HepG2 (cell line): ENCODE measurements around the gene NFX1. TPM values are rescaled to one million over a fixed set of nuclear protein-coding genes. Genes with fewer than 3 reads are reported as not detected.
A peak's percentile ranks its signal among the peaks of the same experiment; 100 is the strongest.

Experiments used
- ARHGAP35 ChIP-seq: sonication (generic); formaldehyde crosslinking; IDR thresholded peaks from 2 replicates; pipeline ENCODE4 v1.9.0; 2022; ENCODE audit warnings: mild to moderate bottlenecking, inconsistent platforms, moderate library complexity, missing genetic modification reagents, borderline replicate concordance
- HNRNPH1 ChIP-seq: fragments of 200-400 bp; formaldehyde crosslinking; optimal IDR thresholded peaks from 2 replicates; pipeline ENCODE3; 2017; ENCODE audit warnings: mild to moderate bottlenecking, low read depth, low read length
- JARID2 ChIP-seq: sonication (generic); formaldehyde crosslinking; IDR thresholded peaks from 2 replicates; pipeline ENCODE4 v1.8.1; 2023; ENCODE audit warnings: missing genetic modification reagents, inconsistent platforms; ENCODE audit not compliant: insufficient replicate concordance
- JUN ChIP-seq: sonication (generic); formaldehyde crosslinking; IDR thresholded peaks from 2 replicates; pipeline ENCODE4 v1.4.0; 2020; ENCODE audit warnings: mild to moderate bottlenecking, missing genetic modification reagents
- MED1 ChIP-seq: sonication (generic); formaldehyde crosslinking; IDR thresholded peaks from 2 replicates; pipeline ENCODE4 v1.4.0; 2020; ENCODE audit warnings: missing genetic modification reagents
- MLXIP ChIP-seq: sonication (generic); formaldehyde crosslinking; IDR thresholded peaks from 2 replicates; pipeline ENCODE4 v1.9.0; 2021; ENCODE audit warnings: missing genetic modification reagents, borderline replicate concordance
- NCOA1 ChIP-seq: sonication (generic); formaldehyde crosslinking; IDR thresholded peaks from 2 replicates; pipeline ENCODE4 v1.9.0; 2021; ENCODE audit warnings: missing genetic modification reagents
- ZNF136 ChIP-seq: sonication (generic); formaldehyde crosslinking; IDR thresholded peaks from 2 replicates; pipeline ENCODE4 v1.8.1; 2022; ENCODE audit warnings: low read depth, mild to moderate bottlenecking, moderate library complexity, missing genetic modification reagents
- ZNF205 ChIP-seq: IDR thresholded peaks from 2 replicates; pipeline ENCODE4 v1.6.1; 2018; ENCODE audit warnings: missing biosample characterization, missing genetic modification reagents
- ZNF383 ChIP-seq: sonication (generic); formaldehyde crosslinking; IDR thresholded peaks from 2 replicates; pipeline ENCODE4 v1.4.0; 2020; ENCODE audit warnings: missing genetic modification reagents, mild to moderate bottlenecking, borderline replicate concordance
- ZNF44 ChIP-seq: sonication (generic); formaldehyde crosslinking; IDR thresholded peaks from 2 replicates; pipeline ENCODE4 v1.5.1; 2020; ENCODE audit warnings: mild to moderate bottlenecking, missing genetic modification reagents
- polyA plus RNA-seq, 8 experiments: library from polyadenylated mRNA; depleted of rRNA in 3 of 8; stranded (reverse) in 7 of 8; unstranded in 1 of 8; fragments of >200 nt; fragmentation: Illumina TruSeq in 4 of 8; extraction: Trizol in 4 of 8; gene quantifications; 2 replicates each; pipeline versions ENCODE4 v1.2.1 to v1.2.3, GENCODE V29; 2011 to 2016; ENCODE audit warnings: low read depth in 4 of 8, missing spikeins in 1 of 8, mixed read lengths in 1 of 8; ENCODE audit not compliant: insufficient read depth in 1 of 8
- total RNA-seq, 5 experiments: library from RNA; depleted of rRNA; stranded (reverse); fragments of >200 nt; fragmentation: Illumina TruSeq; extraction: Trizol; gene quantifications; 2 replicates each; pipeline ENCODE4 v1.2.3, GENCODE V29; 2016; ENCODE audit warnings: low read depth in 1 of 5
- TF ChIP-seq, protein P1 (sequence below): sonication (generic); formaldehyde crosslinking; IDR thresholded peaks from 2 replicates; pipeline ENCODE4 v1.4.0; 2020; ENCODE audit warnings: missing genetic modification reagents
- TF ChIP-seq, protein P2 (sequence below): sonication (generic); formaldehyde crosslinking; IDR thresholded peaks from 2 replicates; pipeline ENCODE4 v1.4.0; 2020; ENCODE audit warnings: missing genetic modification reagents
- TF ChIP-seq, protein P3 (sequence below): sonication (generic); formaldehyde crosslinking; IDR thresholded peaks from 2 replicates; pipeline ENCODE4 v1.9.0; 2022; ENCODE audit warnings: low read depth, missing genetic modification reagents
- TF ChIP-seq, protein P4 (sequence below): sonication (generic); formaldehyde crosslinking; IDR thresholded peaks from 2 replicates; pipeline ENCODE4 v1.4.0; 2020; ENCODE audit warnings: mild to moderate bottlenecking, missing genetic modification reagents
- TF ChIP-seq, protein P5 (sequence below): IDR thresholded peaks from 2 replicates; pipeline ENCODE4 v1.6.1; 2016; ENCODE audit warnings: mild to moderate bottlenecking, missing biosample characterization, missing genetic modification reagents

NFX1 gene
- total and polyA plus RNA-seq, 2 of the 13 experiments (the other 11 are each of a cell fraction or from before 2014, with no cell fraction given), result 23.9 to 27.5 TPM

DNA sequence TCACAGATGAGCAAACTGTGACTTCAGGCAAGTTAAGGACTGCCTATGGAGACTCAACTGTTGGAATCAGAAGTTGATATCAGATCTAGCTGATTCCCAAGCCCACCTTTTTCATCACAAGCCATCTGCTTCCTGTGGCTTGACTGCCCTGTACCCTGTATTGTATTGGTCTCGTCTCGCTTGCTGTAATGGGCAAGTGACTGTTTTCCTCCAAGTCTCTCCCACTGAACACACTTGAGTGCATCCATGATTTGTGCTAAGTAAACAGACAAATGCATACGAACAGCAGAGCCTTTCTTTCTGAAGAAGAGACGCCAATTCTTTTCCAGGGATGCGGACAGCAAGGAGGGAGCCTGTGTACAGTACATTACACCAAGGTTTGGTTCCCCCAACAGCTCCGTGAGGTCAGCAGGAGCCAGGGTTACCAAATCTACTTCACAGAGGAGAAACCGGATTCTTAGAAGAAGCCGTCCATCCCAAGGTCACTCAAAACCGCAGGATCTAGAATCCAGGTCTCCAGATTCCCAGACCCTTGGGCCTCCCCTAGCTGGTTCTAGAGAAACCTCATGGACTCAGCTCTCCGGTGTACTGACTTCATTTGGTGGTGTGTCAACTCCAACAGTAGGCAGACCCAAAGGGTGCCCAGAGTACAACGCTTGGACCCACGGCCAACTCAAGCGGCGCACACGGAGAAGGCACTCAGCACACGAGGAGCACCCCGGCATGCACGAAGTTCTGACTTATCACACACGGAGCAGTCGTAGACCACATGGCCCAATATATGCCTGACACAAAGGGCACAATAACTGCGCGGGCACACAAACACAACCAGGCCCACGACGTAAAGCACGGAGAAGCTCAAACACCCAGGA lies 26.9 kb upstream of the NFX1 start (continued):
- TF ChIP-seq, protein P1, sequence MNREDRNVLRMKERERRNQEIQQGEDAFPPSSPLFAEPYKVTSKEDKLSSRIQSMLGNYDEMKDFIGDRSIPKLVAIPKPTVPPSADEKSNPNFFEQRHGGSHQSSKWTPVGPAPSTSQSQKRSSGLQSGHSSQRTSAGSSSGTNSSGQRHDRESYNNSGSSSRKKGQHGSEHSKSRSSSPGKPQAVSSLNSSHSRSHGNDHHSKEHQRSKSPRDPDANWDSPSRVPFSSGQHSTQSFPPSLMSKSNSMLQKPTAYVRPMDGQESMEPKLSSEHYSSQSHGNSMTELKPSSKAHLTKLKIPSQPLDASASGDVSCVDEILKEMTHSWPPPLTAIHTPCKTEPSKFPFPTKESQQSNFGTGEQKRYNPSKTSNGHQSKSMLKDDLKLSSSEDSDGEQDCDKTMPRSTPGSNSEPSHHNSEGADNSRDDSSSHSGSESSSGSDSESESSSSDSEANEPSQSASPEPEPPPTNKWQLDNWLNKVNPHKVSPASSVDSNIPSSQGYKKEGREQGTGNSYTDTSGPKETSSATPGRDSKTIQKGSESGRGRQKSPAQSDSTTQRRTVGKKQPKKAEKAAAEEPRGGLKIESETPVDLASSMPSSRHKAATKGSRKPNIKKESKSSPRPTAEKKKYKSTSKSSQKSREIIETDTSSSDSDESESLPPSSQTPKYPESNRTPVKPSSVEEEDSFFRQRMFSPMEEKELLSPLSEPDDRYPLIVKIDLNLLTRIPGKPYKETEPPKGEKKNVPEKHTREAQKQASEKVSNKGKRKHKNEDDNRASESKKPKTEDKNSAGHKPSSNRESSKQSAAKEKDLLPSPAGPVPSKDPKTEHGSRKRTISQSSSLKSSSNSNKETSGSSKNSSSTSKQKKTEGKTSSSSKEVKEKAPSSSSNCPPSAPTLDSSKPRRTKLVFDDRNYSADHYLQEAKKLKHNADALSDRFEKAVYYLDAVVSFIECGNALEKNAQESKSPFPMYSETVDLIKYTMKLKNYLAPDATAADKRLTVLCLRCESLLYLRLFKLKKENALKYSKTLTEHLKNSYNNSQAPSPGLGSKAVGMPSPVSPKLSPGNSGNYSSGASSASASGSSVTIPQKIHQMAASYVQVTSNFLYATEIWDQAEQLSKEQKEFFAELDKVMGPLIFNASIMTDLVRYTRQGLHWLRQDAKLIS (CRISPR knock-in tag), result no peak
- TF ChIP-seq, protein P2, sequence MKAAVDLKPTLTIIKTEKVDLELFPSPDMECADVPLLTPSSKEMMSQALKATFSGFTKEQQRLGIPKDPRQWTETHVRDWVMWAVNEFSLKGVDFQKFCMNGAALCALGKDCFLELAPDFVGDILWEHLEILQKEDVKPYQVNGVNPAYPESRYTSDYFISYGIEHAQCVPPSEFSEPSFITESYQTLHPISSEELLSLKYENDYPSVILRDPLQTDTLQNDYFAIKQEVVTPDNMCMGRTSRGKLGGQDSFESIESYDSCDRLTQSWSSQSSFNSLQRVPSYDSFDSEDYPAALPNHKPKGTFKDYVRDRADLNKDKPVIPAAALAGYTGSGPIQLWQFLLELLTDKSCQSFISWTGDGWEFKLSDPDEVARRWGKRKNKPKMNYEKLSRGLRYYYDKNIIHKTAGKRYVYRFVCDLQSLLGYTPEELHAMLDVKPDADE (CRISPR knock-in tag), result no peak
- no peak for TF ChIP-seq JUN (CRISPR knock-in tag)
- no peak for TF ChIP-seq HNRNPH1
- TF ChIP-seq, protein P3, sequence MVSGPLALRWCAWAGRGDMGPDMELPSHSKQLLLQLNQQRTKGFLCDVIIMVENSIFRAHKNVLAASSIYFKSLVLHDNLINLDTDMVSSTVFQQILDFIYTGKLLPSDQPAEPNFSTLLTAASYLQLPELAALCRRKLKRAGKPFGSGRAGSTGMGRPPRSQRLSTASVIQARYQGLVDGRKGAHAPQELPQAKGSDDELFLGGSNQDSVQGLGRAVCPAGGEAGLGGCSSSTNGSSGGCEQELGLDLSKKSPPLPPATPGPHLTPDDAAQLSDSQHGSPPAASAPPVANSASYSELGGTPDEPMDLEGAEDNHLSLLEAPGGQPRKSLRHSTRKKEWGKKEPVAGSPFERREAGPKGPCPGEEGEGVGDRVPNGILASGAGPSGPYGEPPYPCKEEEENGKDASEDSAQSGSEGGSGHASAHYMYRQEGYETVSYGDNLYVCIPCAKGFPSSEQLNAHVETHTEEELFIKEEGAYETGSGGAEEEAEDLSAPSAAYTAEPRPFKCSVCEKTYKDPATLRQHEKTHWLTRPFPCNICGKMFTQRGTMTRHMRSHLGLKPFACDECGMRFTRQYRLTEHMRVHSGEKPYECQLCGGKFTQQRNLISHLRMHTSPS (CRISPR knock-in tag), result no peak
- TF ChIP-seq ZNF205 (CRISPR knock-in tag), result no peak
- peak; percentile 22; the same call in 1 of the 2 replicates for TF ChIP-seq ZNF44 (CRISPR knock-in tag)
- TF ChIP-seq ZNF383, result no peak
- no peak for TF ChIP-seq JARID2 (CRISPR knock-in tag)
- no peak for TF ChIP-seq NCOA1 (CRISPR knock-in tag)
- no peak for TF ChIP-seq ZNF136 (CRISPR knock-in tag)
- TF ChIP-seq, protein P4, sequence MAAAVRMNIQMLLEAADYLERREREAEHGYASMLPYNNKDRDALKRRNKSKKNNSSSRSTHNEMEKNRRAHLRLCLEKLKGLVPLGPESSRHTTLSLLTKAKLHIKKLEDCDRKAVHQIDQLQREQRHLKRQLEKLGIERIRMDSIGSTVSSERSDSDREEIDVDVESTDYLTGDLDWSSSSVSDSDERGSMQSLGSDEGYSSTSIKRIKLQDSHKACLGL (CRISPR knock-in tag), result no peak
- peak; percentile 22; the same call in 1 of the 2 replicates for TF ChIP-seq ARHGAP35 (CRISPR knock-in tag)
- TF ChIP-seq MLXIP, result no peak
- TF ChIP-seq MED1 (CRISPR knock-in tag), result no peak
- TF ChIP-seq, protein P5, sequence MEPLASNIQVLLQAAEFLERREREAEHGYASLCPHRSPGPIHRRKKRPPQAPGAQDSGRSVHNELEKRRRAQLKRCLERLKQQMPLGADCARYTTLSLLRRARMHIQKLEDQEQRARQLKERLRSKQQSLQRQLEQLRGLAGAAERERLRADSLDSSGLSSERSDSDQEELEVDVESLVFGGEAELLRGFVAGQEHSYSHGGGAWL (CRISPR knock-in tag), result no peak
